Measurements from ENCODE around the gene GNA15.

The GNA15 gene

DNA sequence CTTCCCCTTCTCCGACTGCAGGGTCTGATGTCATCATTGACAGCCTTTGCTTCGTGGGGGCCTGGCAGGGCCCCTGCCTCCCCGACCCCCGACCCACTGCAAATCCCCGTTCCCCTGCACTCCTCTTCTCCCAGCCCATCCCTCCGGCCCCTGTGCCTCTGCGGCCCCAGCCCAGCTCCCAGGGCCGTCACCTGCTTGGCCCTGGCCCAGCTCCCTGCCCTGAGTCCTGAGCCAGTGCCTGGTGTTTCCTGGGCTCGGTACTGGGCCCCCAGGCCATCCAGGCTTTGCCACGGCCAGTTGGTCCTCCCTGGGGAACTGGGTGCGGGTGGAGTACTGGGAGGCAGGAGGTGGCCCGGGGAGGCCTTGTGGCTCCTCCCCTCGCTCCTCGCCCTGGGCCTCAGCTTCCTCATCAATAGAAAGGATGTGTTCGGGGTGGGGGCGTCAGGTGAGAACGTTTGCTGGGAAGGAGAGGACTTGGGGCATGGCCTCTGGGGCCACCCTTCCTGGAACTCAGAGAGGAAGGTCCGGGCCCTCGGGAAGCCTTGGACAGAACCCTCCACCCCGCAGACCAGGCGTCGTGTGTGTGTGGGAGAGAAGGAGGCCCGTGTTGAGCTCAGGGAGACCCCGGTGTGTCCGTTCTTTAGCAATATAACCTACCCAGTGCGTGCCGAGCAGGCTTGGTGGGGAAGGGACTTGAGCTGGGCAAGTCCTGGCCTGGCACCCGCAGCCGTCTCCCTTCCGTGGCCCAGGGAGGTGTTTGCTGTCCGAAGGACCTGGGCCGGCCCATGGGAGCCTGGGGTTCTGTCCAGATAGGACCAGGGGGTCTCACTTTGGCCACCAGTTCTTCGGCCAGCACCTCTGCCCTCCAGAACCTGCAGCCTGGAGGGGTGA is 72.7 kb downstream of the GNA15 start:
- no peak for DNase-seq (ENCODE audit: low read depth, low spot score)

- DNase-seq (ENCODE audit: low read depth, low spot score) = peak; percentile 50
Observed at GRCh38 chr19:3210347-3211017, 74.6 kb downstream of the GNA15 start.

GRCh38 chr19:3211191-3211590 is 75.4 kb downstream of the GNA15 start:
- no peak for DNase-seq (ENCODE audit: low read depth, low spot score)

DNA sequence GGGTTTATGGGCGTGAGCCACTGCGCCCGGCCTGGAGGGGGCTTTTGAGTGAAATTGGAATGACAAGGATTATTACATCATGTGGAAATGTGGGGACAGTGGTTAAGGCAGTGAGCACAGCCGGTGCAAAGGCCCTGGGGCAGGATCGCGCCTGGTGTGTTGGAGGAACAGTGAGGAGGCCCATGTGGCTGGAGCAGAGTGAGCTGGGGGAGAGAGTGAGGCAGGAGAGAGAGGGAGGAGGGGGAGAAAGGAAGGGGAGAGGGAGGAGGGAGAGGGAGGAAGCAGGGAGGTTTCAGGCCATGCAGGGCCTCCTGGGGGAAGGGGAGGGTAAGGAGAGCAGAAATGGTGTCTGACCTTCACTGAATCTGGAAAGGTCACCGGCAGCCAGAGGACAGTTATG is 77.3 kb downstream of the GNA15 start:
- no peak for DNase-seq (ENCODE audit: low read depth, low spot score)
